HG03354 (cell line): ENCODE results near the gene DPPA2.
"Not testable (repeated sequence)": the region's sequence is repeated elsewhere in the genome, so short reads cannot be mapped to it uniquely, and the experiment has no call there.

Source experiments
- ATAC-seq: cut with Tn5 transposase; IDR thresholded peaks from one replicate; pipeline ENCODE4 v1.9.1; 2021; ENCODE audit warnings: mild to moderate bottlenecking; ENCODE audit not compliant: unreplicated experiment, poor library complexity, severe bottlenecking

DPPA2 gene, protein sequence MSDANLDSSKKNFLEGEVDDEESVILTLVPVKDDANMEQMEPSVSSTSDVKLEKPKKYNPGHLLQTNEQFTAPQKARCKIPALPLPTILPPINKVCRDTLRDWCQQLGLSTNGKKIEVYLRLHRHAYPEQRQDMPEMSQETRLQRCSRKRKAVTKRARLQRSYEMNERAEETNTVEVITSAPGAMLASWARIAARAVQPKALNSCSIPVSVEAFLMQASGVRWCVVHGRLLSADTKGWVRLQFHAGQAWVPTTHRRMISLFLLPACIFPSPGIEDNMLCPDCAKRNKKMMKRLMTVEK

DNA sequence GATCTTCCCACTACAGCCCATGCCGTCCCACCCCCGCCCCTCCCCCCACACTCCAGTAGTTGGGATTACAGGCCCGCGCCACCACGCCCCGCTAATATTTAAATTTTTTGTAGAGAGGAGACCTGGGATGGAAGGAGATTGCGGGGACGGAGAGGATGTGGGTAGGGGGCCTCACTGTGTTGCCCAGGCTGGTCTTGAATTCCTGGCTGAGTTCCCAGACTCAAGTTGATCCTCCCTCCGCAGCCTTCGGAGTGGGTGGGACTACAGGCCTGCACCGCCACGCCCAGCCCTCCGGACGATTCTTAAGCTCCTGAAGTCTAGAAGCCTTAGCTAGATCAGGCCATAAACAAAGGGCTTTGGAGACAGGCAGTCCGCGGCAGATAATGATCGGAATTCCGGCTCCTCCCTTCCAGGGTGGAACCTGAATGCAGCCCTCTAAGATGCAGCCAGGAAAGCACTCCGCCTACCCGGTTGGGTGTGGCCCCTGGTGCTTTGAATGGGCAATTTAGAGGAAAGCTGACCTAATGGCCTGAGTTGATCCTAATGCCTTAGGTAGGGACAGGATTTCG is at the start of gene DPPA2:
DPPA2 (minus strand) TSS at position 356 of the 569 bp plus-strand sequence. CDS start 1,975 bp downstream, outside the sequence.
- no peak for ATAC-seq

DNA sequence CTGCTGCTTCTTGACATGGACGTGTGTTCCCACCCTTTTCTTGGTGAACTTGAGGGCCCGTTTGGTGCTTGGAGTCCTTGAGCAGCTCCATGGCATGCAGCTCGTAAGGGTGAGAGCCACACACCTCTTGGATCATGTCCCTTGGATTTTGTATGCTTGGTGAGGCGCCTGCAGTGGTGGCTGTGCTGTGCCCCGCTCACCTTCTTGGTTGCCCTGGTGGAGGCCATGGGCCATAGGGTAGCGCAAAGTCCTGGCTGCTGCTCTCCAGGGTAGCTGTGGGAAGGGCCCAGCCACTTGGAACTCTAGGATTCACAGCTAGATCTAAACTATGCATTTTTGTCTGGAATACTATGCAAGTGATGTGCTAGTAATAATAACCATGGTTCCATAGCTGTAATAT is 47.8 kb upstream of the DPPA2 start:
- no peak for ATAC-seq

DNA sequence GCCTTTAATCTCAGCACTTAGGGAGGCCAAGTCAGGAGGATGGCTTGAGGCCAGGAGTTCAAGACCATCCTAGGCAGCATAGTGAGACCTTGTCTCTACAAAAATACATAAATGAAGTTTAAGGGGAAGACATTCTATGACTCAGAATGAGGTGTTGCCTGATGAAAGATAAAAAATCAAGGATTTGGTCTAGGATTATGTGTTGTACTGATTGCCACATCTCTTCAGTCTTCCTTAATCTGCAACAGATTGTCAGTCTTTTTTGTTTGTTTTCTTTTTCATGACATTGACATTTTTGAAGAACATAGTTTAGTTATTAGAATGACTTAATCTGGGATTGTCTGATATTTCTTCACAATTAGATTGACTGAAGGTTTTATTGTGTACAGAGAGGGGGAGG is 47.3 kb upstream of the DPPA2 start:
- ATAC-seq: no peak

DNA sequence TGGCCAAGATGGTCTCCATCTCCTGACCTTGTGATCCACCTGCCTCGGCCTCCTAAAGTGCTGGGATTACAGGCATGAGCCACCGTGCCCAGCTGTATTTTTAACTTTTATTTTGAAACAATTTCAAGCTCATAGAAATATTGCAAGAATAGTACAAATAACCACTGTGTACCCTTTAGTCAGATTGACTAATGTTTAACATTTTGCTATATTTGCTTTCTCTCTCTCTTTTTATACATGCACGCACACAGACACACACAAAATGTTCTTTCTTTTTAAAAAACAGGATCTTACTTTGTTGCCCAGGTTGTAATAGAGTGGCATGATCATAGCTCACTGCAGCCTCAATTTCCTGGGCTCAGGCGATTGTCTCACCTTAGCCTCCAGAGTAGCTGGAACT is 46.5 kb upstream of the DPPA2 start:
- no peak for ATAC-seq

DNA sequence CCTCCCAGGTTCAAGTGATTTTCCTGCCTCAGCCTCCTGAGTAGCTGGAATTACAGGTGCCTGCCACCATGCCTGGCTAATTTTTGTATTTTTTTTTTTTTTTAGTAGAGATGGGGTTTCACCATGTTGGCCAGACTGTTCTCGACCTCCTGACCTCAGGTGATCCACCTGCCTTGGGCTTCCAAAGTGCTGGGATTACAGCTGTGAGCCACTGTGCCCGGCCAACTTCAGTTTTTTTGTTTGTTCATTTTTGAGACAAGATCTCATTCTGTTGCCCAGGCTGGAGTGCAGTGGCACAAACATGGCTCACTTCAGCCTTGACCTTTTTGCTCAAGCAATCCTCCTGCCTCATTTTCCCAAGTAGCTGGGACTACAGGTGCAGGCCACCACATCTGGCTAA is 42.5 kb upstream of the DPPA2 start:
- ATAC-seq: not testable (repeated sequence)

GRCh38 chr3:109356442-109357155 is 40.3 kb upstream of the DPPA2 start:
- no peak for ATAC-seq

DNA sequence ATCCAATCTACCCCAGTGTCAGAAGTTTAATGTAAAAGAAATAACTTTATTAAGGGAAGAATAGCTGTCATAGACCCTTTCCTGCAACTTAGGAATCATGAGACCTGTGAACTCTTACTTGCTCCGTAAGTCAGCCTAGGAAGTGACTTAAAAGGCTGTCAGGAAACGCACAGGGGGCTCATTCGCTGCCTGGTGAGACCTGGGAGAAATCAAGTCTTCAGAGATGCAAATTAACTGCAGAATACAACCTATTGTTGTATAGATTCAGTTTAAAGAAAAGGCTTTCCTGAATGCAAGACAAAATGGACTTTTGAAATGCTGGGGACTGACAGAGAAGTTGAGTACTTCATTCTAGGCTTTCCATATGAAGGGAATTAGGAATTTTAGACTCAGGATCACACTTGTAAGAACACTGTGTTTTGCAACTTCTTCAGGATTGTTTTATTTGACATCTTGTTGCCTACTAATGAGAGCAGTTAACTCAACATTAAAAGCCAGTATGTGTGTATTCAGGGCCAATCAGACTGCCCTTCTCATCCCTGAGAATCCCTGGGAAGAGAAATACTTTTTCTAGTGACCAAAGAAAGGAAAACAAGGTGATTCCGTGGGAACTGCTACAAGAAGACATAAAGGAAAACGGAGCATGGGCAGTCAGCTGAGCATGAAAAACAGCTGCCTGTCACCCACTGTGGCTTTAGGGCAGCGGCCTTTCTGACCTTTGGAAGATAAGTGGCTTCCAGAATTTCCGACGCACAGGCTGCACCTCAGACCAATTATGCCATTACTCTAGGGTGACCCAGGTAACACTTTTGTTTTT is 39.5 kb upstream of the DPPA2 start:
- ATAC-seq: no peak

DNA sequence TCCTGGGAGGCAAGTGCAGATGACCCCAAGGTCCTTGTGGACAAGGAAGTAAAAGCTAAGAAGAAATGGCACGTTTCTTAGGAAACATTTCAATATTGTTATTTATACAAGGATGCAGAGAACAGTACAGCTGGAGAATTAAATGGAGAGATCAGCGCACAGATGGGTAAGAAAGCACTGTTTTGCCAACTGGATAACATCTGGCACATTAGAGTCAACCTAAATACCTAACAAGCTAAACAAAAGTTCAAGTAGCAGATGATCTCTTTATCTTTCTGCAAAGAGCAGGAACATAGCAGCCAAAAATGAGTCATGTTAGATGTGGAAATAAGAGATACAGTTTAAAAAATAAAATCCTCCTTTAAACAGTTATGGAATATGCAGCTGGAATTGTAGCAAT is 36.7 kb upstream of the DPPA2 start:
- ATAC-seq: no peak

DNA sequence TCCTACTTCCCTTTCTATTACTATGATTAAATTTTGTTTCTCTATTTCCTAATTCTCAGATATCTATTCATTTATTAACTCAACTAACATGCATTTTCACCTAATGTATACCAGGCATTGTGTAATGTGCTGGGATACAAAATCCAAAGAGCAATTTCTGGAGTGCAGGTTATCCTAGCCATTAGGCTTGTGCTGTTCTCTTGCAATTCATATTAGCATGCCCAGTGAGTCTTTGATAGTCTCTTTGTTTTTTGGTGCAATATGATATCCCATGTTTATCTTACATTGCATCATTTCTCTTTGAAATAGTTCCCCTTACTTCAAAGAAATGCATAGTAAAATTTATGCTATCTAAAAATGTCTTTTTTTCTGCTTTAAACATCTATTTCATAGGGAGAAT is 34.9 kb upstream of the DPPA2 start:
- ATAC-seq: no peak

GRCh38 chr3:109346770-109347295 is 30.5 kb upstream of the DPPA2 start:
- no peak for ATAC-seq

DNA sequence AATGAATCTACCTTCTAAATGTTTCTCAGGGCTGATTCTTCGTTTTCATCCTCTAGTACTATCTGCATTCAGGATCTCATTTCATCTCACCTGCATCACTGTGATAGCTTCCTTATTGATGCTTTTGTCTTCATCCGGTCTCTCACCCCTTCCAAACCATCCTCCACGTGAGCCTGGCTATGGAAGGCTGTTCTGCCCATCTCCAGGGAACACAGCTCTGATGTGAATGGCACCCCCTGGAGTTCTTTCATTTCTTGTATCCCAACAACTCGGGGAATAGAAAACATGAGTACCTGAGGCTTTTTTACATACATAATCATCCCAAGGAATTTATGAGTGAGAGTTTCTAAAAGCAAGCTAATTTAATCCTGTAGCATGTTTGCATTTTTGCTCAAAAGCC is 29.8 kb upstream of the DPPA2 start:
- no peak for ATAC-seq

GRCh38 chr3:109339714-109340648 is 23.7 kb upstream of the DPPA2 start:
- no peak for ATAC-seq

GRCh38 chr3:109339197-109339596 is 22.9 kb upstream of the DPPA2 start:
- ATAC-seq: no peak

GRCh38 chr3:109338322-109338721 is 22.0 kb upstream of the DPPA2 start:
- ATAC-seq: no peak

DNA sequence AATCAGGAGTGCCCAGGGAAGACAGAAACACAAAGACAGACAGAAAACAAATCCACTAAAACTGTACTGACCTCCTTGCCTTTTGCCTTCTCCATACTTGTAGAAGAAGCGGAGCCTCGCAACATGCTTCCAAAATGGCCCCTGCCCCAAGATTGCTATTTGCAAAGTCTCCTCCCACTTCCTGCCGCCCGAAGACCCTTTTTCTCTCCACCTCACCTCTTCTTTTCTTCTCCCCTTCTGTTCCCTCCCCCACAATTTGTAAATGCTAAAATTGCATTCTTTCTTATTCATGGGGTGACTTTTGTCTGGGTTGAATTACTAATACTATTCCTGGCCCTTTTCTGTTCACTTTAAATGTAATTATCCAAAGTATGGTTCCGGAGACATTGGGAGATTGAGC is 21.1 kb upstream of the DPPA2 start, which contains the start of gene DPPA4:
DPPA4 (minus strand) TSS at position 154 of the 400 bp plus-strand sequence; CDS start at position 125, 29 bp downstream.
- ATAC-seq: no peak

- ATAC-seq: no peak
Observed at GRCh38 chr3:109336291-109336861, 20.1 kb upstream of the DPPA2 start.

DNA sequence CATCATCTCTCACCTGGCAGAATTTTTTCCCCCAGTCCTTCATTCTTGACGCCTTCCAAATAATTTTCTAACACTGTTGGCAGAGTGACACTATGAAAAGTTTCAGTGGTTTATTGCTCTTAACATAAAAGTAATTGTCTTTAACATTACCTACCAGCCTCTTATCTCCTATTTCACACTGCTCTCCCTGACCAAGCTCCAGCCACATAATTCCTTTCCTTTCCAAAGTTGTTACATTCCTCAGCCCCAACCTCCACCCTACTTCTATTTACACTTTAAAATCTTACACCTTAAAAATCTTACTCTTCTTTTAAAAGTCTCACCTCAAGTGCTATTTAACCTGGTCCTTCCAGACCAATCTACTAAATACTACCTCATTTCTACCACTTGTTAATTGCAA is 18.3 kb upstream of the DPPA2 start:
- ATAC-seq: no peak

DNA sequence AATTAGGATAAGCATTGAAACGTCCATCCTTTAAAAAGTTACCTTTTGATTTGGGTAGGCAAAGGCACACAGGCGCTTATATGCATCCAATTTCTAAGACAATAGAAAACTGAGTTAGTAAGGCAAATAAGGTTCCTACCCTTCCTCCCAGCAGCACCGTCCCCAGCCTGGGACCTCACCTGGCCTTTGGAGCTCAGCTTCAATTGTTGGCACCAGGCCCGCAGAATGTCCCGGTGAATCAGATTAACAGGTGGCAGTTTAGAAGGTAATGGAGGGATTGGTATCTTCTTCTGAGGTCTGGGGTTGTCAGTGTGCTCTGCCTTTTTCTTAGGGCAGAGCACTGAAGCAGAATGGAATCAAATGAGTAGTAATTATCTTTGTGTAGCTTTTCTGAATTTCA is 15.4 kb upstream of the DPPA2 start:
- ATAC-seq: no peak

DNA sequence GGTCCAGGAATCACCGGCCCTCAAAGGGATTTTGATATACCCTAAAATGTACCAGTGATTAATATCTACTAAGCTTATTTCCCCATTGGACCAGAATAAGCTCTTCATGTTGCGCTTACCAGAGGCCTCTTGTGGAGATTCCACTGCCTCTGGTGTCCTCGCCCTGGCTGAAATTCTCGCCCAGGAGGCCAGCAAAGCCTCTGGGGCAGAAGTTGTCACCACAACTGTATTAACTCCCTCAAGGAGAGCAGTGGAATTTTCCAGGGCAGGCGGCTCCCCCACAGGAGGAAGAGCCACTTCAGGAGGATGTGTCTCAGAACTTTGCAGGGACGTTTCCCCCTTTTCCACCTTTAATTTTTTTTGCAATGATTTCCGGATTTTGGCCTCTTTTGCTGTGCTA is 14.1 kb upstream of the DPPA2 start:
- ATAC-seq: no peak
